Stimulated activated CD8-positive, alpha-beta memory T cell treated with anti-CD3 and anti-CD28 coated beads, Interleukin-12 subunit alpha, Interleukin-12 subunit beta, amount 100 ng/mL, for 4 hours (primary cell): Measurements from ENCODE around the gene WAPL.

ENCODE experiments used
- DNase-seq: peaks from one replicate; pipeline ENCODE4 v3.0.0-alpha.2; 2020; ENCODE audit warnings: low read depth

WAPL gene

GRCh38 chr10:86524225-86524962, 2.8 kb upstream of the WAPL start:
- DNase-seq = no peak

- no peak for DNase-seq
These were observed 1.8 kb upstream of the WAPL start for GRCh38 chr10:86523348-86523747.

GRCh38 chr10:86522510-86522855, 891 bp upstream of the WAPL start:
- no peak for DNase-seq

GRCh38 chr10:86520871-86521677, 518 bp downstream of the WAPL start:
- DNase-seq = peak; percentile 17

- DNase-seq = no peak
These were observed 2.8 kb downstream of the WAPL start for GRCh38 chr10:86518781-86519180.

- DNase-seq = no peak
These were observed 9.5 kb downstream of the WAPL start for GRCh38 chr10:86512137-86512536.

- DNase-seq = no peak
These were observed 10.3 kb downstream of the WAPL start for GRCh38 chr10:86511027-86511865.

GRCh38 chr10:86509145-86509544, 12.4 kb downstream of the WAPL start:
- no peak for DNase-seq

GRCh38 chr10:86508217-86508616, 13.4 kb downstream of the WAPL start:
- DNase-seq = no peak

- DNase-seq = no peak
These were observed 15.1 kb downstream of the WAPL start for GRCh38 chr10:86506499-86506898.

- DNase-seq = no peak
These were observed 15.5 kb downstream of the WAPL start for GRCh38 chr10:86506062-86506461.

GRCh38 chr10:86504510-86504909, 17.1 kb downstream of the WAPL start:
- no peak for DNase-seq

GRCh38 chr10:86500846-86501245, 20.7 kb downstream of the WAPL start:
- no peak for DNase-seq

GRCh38 chr10:86498598-86498997, 23.0 kb downstream of the WAPL start:
- no peak for DNase-seq

- no peak for DNase-seq
These were observed 24.0 kb downstream of the WAPL start for GRCh38 chr10:86497621-86498020.

GRCh38 chr10:86489960-86490612, 31.5 kb downstream of the WAPL start:
- no peak for DNase-seq

- DNase-seq = no peak
These were observed 32.4 kb downstream of the WAPL start for GRCh38 chr10:86489071-86489810.

- no peak for DNase-seq
These were observed 34.7 kb downstream of the WAPL start for GRCh38 chr10:86486856-86487255.

GRCh38 chr10:86483664-86484063, 37.9 kb downstream of the WAPL start:
- no peak for DNase-seq

- no peak for DNase-seq
These were observed 39.8 kb downstream of the WAPL start for GRCh38 chr10:86481761-86482160.

- no peak for DNase-seq
These were observed 41.0 kb downstream of the WAPL start for GRCh38 chr10:86480571-86480970.
